ENCODE results near the gene RNF114.
A peak's percentile ranks its signal among the peaks of the same experiment; 100 is the strongest.
"Not testable (repeated sequence)": the region's sequence is repeated elsewhere in the genome, so short reads cannot be mapped to it uniquely, and the experiment has no call there.

Gene RNF114

GRCh38 chr20:49928411-49929141 is 7.6 kb upstream of the RNF114 start:
- DNase-seq: peak; percentile 87

- DNase-seq: no peak
Measured at GRCh38 chr20:49929142-49929494, 7.1 kb upstream of the RNF114 start.

GRCh38 chr20:49935746-49936152 is 448 bp upstream of the RNF114 start:
- peak; percentile 20 for DNase-seq

- no peak for DNase-seq
Measured at GRCh38 chr20:49937027-49937929, 1.1 kb downstream of the RNF114 start.

- DNase-seq: no peak
Measured at GRCh38 chr20:49938173-49939163, 2.3 kb downstream of the RNF114 start.

- DNase-seq: no peak
Measured at GRCh38 chr20:49941456-49941855, 5.3 kb downstream of the RNF114 start.

- no peak for DNase-seq
Measured at GRCh38 chr20:49942303-49942702, 6.1 kb downstream of the RNF114 start.

- no peak for DNase-seq
Measured at GRCh38 chr20:49942942-49943341, 6.7 kb downstream of the RNF114 start.

- DNase-seq: no peak
Measured at GRCh38 chr20:49945306-49945700, 9.1 kb downstream of the RNF114 start.

GRCh38 chr20:49945701-49946477 is 9.7 kb downstream of the RNF114 start:
- DNase-seq: no peak

- DNase-seq: no peak
Measured at GRCh38 chr20:49948178-49948577, 12.0 kb downstream of the RNF114 start.

GRCh38 chr20:49948809-49949507 is 12.8 kb downstream of the RNF114 start:
- no peak for DNase-seq

- no peak for DNase-seq
Measured at GRCh38 chr20:49951151-49951550, 15.0 kb downstream of the RNF114 start.

GRCh38 chr20:49955167-49955566 is 19.0 kb downstream of the RNF114 start:
- no peak for DNase-seq

- not testable (repeated sequence) for DNase-seq
Measured at GRCh38 chr20:49955830-49956396, 19.7 kb downstream of the RNF114 start.

- DNase-seq: no peak
Measured at GRCh38 chr20:49956689-49957088, 20.5 kb downstream of the RNF114 start.

- not testable (repeated sequence) for DNase-seq
Measured at GRCh38 chr20:49957089-49957938, 21.1 kb downstream of the RNF114 start.

- no peak for DNase-seq
Measured at GRCh38 chr20:49961413-49961812, 25.2 kb downstream of the RNF114 start.

GRCh38 chr20:49964964-49965780 is 29.0 kb downstream of the RNF114 start:
- DNase-seq: peak; percentile 52
